Midbrain (tissue), 1 donor: ENCODE data around the gene NIBAN1.
A peak's percentile ranks its signal among the peaks of the same experiment; 100 is the strongest.

Source experiments
- DNase-seq: peaks from one replicate; lab custom pipeline; 2025; lab: John Stamatoyannopoulos, UW

The NIBAN1 gene

GRCh38 chr1:184945678-184946412, 28.5 kb downstream of the NIBAN1 start:
- DNase-seq = peak; percentile 5

DNA sequence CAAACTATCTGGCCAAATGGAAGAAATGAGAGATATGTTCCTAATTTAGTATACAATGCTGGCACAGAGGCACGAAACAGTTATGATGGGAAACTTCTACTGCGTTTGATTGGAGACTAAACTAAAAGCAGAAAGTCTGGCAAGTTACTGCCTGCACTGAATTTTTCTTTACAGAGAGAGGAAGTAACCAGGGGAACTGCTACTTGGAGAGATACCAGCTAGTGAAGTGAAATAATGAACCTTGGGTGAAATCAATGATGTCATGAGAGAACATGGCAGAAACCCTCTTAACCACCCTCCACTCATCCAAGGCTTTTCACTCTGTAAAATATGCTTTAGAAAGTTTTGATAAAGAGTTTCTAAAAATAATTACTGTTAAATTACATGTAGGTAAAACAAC, 29.3 kb downstream of the NIBAN1 start:
- DNase-seq = peak; percentile 8

- no peak for DNase-seq
Observed at GRCh38 chr1:184943998-184944397, 30.3 kb downstream of the NIBAN1 start.

DNA sequence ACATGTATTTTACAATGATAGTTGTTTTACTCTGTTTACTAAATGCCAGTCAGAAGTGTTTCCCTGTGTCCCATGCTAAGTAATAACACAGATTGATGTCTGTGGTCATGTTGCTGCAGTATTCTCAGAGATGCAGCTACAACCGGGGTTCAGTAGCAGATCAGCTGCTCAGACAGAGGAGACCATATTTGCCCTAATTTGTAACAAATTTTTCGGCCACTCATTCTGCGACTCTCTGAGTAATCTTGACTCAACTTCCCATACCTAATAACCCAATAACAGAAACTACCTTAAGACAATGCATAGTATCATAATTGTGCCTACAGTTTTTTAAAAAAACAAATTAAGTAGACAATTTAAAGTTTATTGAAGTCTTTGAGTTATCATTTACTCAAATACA, 32.6 kb downstream of the NIBAN1 start:
- DNase-seq = no peak

DNA sequence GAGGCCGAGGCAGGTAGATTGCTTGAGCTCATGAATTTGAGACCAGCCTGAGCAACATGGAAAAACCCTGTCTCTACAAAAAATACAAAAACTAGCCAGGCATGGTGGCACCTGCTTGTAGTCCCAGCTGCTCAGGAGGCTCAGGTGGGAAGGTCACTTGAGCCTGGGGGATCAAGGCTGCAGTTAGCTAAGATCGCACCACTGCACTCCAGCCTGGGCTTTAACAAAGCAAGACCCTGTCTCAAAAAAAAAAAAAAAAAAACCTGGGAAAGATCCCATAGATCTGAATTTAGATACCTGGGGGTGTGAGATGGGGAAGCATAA, 32.9 kb downstream of the NIBAN1 start:
- DNase-seq = no peak

DNA sequence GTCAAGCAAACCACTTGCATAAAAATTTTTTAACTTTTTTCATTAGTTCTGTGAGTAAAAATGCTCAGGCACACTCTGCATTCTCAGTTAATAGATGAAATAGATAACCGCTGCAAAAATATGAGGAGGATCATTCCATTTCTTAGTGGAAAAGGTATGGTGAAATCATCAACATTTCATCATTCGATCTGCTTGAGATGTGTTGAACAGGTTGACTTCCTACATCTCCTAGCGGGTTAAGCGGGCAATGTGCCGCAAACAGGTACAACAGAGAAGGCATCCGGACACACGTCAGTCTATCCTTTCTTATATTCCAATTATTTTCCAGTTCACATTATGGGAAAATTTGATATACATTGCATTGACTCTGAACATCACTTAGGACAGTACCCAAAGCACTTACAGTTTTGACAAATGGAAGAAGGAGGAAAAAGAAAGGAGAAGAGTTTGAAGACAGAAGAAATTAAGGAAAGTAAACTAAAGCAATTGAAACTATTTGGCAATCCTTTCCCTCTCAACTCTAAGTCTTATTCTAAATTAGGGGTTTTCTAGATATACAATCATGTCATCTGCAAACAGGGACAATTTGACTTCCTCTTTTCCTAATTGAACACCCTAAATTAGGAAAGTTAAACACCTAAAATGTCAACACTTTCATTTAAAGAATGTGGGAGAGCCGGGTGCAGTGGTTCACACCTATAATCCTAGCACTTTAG, 33.5 kb downstream of the NIBAN1 start:
- DNase-seq = no peak

DNA sequence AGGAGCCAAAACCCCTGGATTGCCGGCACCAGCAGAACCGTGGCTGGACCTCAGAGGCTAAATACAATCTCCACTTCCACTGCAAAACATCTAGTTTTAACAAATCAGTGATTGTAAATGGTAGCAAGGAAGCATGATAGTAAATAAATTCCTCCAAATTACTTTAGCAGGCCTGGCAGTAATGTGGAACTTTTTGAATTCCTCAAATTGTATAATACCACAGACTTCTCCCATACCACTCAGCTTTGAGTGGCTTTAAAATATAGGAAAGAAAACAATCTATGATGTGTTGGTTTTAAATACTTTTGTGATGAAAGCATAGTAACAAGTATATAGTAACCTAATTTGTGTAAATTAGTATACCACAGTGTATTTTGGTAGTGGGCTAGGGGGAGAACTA, 34.1 kb downstream of the NIBAN1 start:
- DNase-seq = no peak

DNA sequence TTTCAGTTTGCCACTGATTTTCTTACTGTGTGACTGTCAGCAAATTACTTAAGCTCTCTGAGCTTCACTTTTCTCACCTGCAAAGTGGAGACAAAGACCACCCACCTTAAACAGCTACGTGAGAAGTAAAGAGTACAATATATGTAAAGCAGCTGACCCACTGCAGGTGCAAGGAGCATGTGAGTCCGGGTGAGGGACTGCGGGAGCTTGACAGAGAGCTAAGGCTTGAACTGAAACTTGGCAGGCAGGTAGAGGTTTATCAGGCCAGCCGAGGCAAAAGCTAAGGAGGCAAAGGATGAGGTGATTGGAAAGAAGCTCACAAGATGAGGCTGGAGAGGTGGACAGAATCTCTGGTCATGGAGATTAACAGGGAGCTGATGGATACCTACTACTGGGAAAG, 36.6 kb downstream of the NIBAN1 start:
- no peak for DNase-seq

- DNase-seq = no peak
Observed at GRCh38 chr1:184935920-184936798, 38.1 kb downstream of the NIBAN1 start.

DNA sequence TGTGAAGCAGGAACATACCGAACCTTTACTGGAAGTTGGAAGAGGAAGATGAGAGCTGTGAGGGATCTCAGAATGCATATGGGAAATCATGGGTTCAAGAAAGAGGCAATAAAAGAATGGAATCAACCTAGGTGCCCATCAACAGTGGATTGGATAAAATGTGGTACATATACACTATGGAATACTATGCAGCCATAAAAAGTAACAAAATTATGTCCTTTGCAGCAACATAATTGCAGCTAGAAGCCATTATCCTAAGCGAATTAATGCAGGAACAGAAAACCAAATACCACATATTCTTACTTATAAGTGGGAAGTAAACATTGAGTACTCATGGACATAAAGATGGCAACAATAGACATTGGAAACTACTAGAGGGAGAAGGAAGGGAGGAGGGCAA, 40.4 kb downstream of the NIBAN1 start:
- no peak for DNase-seq

DNA sequence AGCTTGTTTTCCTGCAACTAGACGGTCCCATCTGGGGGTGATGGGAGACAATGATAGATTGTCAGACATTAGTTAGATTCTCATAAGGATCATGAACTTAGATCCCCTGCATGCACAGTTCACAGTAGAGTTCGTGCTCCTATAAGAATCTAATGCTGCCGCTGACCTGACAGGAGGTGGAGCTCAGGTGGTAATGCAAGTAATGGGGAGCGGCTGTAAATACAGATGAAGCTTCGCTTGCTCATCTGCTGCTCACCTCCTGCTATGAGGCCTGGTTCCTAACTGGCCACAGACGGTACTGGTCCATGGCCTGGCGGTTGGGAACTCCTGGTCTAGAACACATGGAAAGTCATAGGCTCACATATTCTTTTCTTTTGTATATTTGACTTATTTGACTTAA, 42.0 kb downstream of the NIBAN1 start:
- DNase-seq = no peak

- no peak for DNase-seq
Observed at GRCh38 chr1:184931566-184931965, 42.7 kb downstream of the NIBAN1 start.

GRCh38 chr1:184930645-184931044, 43.7 kb downstream of the NIBAN1 start:
- DNase-seq = no peak

- DNase-seq = no peak
Observed at GRCh38 chr1:184930232-184930631, 44.1 kb downstream of the NIBAN1 start.

GRCh38 chr1:184929711-184930202, 44.6 kb downstream of the NIBAN1 start:
- no peak for DNase-seq

- no peak for DNase-seq
Observed at GRCh38 chr1:184928394-184928793, 45.9 kb downstream of the NIBAN1 start.
